ENCODE results near the gene GCGR. TPM values are rescaled to one million over a fixed set of nuclear protein-coding genes. Genes with fewer than 3 reads are reported as not detected.

Gene GCGR
- total RNA-seq, 2 experiments from 2014 or later, result not detected

DNA sequence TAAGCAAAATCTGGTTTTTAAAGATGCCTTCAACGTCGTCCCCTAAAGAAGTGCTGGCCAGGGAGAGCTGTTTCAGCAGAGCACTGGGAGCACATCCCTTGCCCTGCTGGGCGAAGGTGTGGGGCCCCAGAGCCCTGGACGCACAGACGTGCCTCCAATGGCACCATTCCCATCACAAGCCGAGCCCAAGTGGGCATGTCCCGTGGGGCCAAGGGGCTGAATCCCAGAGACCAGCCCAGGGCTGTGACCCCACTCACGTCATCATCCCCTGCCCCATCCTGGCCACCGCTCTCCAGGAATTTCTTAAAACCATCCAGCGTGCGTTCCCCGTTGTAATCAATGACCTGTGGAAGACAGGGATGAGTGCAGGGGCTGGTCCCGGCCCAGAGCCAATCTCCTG lies 40.9 kb downstream of the GCGR start:
- ATAC-seq (ENCODE audit: poor library complexity), result no peak
- POLR2A ChIA-PET, result no interaction called here
- Mint-ChIP-seq H3K9me3 (no peaks in the 10 kb centered on the region), H3K27me3 (no peaks in the 10 kb centered on the region), H3K4me1 (ENCODE audit: low read depth) (no peaks in the 10 kb centered on the region), H3K4me3 (no peak overlapping the region), H3K27ac (no peak overlapping the region), H3K36me3 (ENCODE audit: low read depth) (peaks cover 29% of the 10 kb centered on the region)
- Histone ChIP-seq H3K9me3 (ENCODE audit: control insufficient read depth in 1 of 2, insufficient read depth in 1 of 2, low read length in 2 of 2) (peaks cover 0 to 16% of the 10 kb centered on the region in 2 experiments), H3K4me1 (ENCODE audit: insufficient read depth, low read length) (no peaks in the 10 kb centered on the region), H3K27ac (ENCODE audit: low read depth in 1 of 2, low read length in 2 of 2) (no peak overlapping the region), H3K36me3 (ENCODE audit: insufficient read depth, low read length) (peaks cover 55% of the 10 kb centered on the region), H3K4me3 (ENCODE audit: low read length) (no peak overlapping the region), H3K27me3 (ENCODE audit: control insufficient read depth in 1 of 2, insufficient read depth in 2 of 2, low read length in 2 of 2) (no peaks in the 10 kb centered on the region)
- intact Hi-C loops (cut with DNase I, micrococcal nuclease), result no loop called here
- TF ChIP-seq, protein P1, sequence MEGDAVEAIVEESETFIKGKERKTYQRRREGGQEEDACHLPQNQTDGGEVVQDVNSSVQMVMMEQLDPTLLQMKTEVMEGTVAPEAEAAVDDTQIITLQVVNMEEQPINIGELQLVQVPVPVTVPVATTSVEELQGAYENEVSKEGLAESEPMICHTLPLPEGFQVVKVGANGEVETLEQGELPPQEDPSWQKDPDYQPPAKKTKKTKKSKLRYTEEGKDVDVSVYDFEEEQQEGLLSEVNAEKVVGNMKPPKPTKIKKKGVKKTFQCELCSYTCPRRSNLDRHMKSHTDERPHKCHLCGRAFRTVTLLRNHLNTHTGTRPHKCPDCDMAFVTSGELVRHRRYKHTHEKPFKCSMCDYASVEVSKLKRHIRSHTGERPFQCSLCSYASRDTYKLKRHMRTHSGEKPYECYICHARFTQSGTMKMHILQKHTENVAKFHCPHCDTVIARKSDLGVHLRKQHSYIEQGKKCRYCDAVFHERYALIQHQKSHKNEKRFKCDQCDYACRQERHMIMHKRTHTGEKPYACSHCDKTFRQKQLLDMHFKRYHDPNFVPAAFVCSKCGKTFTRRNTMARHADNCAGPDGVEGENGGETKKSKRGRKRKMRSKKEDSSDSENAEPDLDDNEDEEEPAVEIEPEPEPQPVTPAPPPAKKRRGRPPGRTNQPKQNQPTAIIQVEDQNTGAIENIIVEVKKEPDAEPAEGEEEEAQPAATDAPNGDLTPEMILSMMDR (IDR thresholded peaks at IDR 0.05), result no peak
- CTCF ChIA-PET, result no interaction called here
- DNase-seq, result no peak

DNA sequence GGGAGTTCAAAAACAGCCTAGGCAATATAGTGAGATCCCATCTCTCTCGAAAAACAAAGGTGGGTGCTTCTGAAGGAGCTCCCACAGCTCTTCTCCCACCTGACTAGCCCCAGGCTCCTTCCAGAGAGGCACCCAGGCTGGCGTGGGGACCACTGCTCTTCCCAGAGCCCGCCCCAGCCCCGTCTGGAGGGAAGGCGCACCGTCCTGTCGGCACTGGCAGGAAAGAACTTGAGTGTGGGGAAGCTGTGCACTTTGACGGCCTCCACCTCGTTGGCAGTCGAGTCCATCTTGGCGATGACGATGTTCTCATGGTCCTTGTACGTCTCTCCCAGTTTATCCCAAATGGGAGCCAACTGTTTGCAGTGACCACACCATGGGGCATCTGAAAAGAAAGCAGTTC lies 41.4 kb downstream of the GCGR start:
- ATAC-seq (ENCODE audit: poor library complexity), result no peak
- DNase-seq, result no peak
- Histone ChIP-seq H3K4me3 (ENCODE audit: low read length) (no peak overlapping the region), H3K27me3 (ENCODE audit: control insufficient read depth in 1 of 2, insufficient read depth in 2 of 2, low read length in 2 of 2) (no peaks in the 10 kb centered on the region), H3K9me3 (ENCODE audit: control insufficient read depth in 1 of 2, insufficient read depth in 1 of 2, low read length in 2 of 2) (peaks cover 0 to 16% of the 10 kb centered on the region in 2 experiments), H3K36me3 (ENCODE audit: insufficient read depth, low read length) (peaks cover 55% of the 10 kb centered on the region), H3K27ac (ENCODE audit: low read depth in 1 of 2, low read length in 2 of 2) (no peak overlapping the region), H3K4me1 (ENCODE audit: insufficient read depth, low read length) (no peaks in the 10 kb centered on the region)
- CTCF ChIA-PET, result interaction anchor here (1.1 kb wide), 1 partner anchor 9 kb away, joined by 3 read pairs; no protein-coding TSS in a partner anchor
- no peak overlapping the region for H3K4me3 Mint-ChIP-seq
- H3K4me1 Mint-ChIP-seq (ENCODE audit: low read depth), result no peaks in the 10 kb centered on the region
- no peaks in the 10 kb centered on the region for H3K27me3 Mint-ChIP-seq
- no peak overlapping the region for H3K27ac Mint-ChIP-seq
- POLR2A ChIA-PET, result no interaction called here
- intact Hi-C loops (cut with DNase I, micrococcal nuclease), result no loop called here
- TF ChIP-seq, protein P1 (IDR thresholded peaks at IDR 0.05), result no peak
- no peaks in the 10 kb centered on the region for H3K9me3 Mint-ChIP-seq
- H3K36me3 Mint-ChIP-seq (ENCODE audit: low read depth), result peaks cover 29% of the 10 kb centered on the region

DNA sequence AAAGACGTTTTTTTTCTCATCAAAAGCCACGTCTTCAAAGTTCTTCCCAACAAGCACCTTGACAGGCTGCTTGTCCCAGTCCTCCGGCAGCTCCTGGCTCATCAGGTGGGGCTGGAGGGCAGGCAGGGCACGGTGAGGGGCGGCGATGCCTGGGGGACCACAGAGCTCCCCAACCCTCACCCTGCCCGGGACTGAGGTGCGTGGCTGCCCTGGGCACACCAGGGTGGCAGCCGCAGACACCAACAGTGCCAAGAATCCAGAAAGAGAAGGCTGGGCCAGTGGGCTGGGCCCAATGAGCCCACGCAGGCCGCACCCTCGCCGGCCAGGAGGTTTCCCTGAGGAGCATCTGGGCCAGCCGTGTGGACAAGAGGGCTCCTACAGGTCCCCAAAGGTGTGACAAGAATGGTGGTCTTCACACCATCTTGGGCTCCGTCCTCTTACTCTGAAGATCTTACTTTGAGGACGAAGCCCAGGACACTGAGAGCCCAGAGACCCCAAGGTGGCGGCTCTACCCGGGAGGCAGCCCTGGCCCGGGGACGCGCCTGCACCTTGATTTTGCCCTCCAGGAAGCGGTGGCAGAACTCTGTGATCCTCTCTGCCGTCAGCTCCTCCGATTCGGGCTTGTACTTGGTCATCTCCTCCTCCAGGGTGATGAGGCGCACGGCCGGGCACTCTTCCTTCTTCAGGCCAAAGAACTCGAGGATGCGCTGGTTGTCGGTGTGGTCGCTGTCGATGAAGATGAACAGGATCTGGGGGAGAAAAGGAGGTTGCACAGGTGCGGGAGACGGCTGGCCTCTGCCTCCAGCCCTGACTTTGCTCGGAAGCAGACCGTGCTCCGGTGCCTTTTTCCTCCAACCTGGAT lies 42.2 kb downstream of the GCGR start:
- Histone ChIP-seq H3K9me3 (ENCODE audit: control insufficient read depth in 1 of 2, insufficient read depth in 1 of 2, low read length in 2 of 2) (peaks cover 0 to 16% of the 10 kb centered on the region in 2 experiments), H3K27ac (ENCODE audit: low read depth in 1 of 2, low read length in 2 of 2) (no peak overlapping the region), H3K36me3 (ENCODE audit: insufficient read depth, low read length) (peaks cover 55% of the 10 kb centered on the region), H3K4me1 (ENCODE audit: insufficient read depth, low read length) (no peaks in the 10 kb centered on the region), H3K4me3 (ENCODE audit: low read length) (no peak overlapping the region), H3K27me3 (ENCODE audit: control insufficient read depth in 1 of 2, insufficient read depth in 2 of 2, low read length in 2 of 2) (no peaks in the 10 kb centered on the region)
- no peaks in the 10 kb centered on the region for H3K4me1 Mint-ChIP-seq (ENCODE audit: low read depth)
- peaks cover 30% of the 10 kb centered on the region for H3K36me3 Mint-ChIP-seq (ENCODE audit: low read depth)
- intact Hi-C loops (cut with DNase I, micrococcal nuclease), result no loop called here
- no peaks in the 10 kb centered on the region for H3K27me3 Mint-ChIP-seq
- ChIA-PET CTCF (interaction anchor here (1.1 kb wide), 1 partner anchor 9 kb away, joined by 3 read pairs; no protein-coding TSS in a partner anchor), POLR2A (no interaction called here)
- no peak overlapping the region for H3K27ac Mint-ChIP-seq
- DNase-seq, result no peak
- no peak for ATAC-seq (ENCODE audit: poor library complexity)
- TF ChIP-seq, protein P1 (IDR thresholded peaks at IDR 0.05), result no peak
- H3K4me3 Mint-ChIP-seq, result no peak overlapping the region
- no peaks in the 10 kb centered on the region for H3K9me3 Mint-ChIP-seq

Measured in CD4-positive, alpha-beta T cell (primary cell).